HK-2 (cell line): ENCODE data around the gene ACY1.
"Not testable (repeated sequence)": the region's sequence is repeated elsewhere in the genome, so short reads cannot be mapped to it uniquely, and the experiment has no call there.

Experiments
- DNase-seq: peaks from one replicate; pipeline ENCODE4 v3.0.0-alpha.2; 2018; ENCODE audit not compliant: unreplicated experiment

ACY1 gene

DNA sequence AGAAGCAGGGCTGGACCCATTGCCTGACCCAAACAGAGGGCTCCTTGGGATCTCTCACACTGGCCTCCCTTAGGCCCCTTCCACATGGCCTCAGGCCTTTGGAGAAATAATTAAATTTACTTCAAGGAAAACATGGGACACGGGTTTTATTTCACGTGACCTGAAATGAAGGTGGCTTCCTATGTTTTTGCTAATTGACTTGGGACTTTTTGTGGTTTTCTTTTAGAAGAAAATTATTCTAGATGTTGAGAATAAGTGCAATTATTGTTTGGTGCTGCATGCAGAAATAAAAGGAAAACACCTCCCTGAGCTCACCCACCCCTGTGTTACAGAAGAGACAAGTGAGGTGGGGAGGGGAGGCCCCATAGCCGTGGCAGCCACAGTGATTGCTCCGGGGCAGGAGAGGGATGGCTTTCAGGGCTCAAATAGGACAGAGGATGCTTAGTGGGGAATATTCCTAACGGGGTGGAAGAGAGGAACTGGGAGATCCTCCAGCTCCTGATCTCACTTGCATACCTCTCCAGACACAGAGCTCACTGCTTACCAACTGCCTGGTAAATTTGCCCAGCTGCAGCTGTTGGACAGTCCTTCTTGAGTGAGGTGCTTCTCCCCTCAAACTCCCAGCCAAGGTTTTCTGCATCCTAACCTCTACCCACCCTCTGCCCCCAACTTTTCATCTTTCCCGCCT, 41.6 kb downstream of the ACY1 start:
- DNase-seq: no peak

DNA sequence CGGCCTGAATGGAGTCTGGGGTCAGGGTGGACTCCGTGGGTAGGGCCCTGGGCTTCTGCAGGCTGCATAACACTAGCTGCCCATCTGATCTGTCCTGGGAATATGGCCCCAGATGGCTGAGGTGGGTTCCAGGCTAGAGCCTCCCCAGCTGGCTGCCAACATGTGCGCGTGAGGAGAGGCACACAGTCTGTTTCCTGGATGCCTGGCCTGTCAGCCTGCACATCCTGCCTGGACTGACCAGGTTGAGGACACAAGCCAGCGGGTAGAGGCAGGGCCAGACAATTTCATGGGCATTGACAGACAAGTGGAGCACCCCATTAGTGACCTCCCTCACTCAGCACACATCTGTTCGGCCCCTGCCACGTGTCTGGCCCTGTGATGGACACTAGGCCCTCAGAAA, 42.1 kb downstream of the ACY1 start:
- no peak for DNase-seq

DNA sequence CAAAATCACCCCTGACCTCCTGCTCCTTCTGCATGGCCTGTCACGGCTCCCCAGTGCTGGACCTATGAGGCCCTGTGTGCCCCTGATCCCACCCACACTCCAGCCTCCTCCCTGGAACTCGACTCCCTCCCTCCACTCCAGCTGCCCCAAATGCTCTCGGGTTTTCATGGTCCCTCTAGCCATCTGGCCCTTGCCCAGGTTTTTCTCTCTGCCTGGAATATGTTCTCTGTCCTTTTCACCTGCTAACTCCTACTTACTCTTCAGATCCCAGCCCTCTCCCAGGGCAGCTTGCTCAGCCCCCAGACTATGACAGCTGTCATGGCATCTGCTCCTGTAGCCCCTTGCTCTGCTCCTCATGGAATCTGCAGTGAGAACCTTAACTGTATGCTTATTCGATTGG, 42.7 kb downstream of the ACY1 start:
- DNase-seq: no peak

DNA sequence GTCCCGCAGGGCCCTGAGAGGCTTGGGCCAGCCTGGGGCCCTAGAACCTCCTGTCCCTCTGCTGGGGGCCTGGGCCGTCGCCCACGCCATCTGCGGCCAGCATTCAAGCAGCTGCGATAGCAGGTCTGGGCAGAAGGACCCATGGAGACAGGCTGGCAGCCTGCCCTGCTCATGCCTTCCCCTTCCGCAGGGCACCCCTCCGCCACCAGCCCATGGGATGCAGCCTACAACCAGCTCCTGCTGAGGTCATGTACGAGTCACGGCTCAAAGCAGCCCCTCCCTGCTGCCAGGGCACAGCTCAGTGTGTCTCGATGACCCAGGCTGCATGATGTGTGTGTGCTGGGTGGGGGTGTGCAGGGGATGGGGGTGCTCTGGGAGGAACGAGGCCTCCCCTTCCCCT, 45.2 kb downstream of the ACY1 start:
- no peak for DNase-seq

DNA sequence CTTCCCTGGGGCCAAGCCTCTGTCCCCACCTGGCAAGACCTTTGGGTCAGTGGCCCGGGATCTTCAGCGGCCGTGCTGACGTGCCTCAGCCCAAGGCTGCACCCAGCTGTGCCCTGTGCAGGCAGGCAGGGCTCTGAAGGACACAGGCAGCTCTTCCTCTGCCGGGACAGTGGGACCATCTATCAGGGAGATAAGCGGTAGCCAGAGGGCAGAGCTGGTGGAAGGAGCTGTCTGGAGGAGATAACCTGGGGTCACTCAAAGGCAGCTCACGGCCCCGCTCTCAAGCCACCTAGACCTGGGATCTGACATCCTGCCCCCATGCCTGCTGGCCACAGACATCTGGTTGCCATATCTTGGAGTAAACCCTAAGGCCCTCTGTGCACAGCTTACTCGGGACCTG, 45.7 kb downstream of the ACY1 start:
- no peak for DNase-seq

DNA sequence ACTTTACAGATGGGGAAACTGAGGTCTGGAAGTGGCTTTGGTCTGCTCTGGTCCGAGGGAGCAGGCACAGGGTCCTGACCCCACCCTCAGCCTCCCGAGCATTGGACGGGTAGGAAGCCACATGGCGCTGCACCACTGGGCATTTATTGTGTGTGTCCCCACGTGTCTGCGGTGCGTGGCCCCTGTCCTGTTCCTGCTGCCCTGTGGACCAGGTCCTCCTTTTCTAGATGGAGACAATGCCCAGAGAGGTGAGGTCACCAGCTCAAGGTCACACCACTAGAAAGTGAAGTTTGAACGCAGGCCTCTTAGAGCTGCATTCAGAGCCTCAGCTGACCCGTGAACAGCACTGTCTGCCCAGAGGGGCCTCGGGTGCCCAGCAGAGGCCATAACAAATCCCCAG, 46.2 kb downstream of the ACY1 start:
- no peak for DNase-seq

GRCh38 chr3:52030714-52031310, 47.5 kb downstream of the ACY1 start:
- no peak for DNase-seq

DNA sequence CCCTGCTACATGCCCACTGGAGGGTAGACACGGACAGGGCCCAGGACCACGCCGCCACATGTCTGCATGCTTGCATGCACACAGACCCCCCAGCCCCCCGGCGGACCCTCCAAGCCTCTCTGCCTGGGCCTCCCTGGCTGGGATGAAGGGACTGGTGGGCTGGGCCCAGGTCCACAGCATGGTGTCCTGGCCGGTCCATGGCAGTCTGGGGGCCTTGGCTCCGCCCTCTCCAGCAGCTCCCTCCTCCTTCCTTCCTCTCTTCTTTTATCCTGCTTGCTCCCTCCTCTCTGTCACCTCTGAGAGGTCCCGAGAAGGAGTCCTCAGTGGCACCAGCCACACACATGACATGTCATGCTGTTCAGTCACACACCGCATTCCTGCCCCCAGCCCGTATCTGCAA, 48.6 kb downstream of the ACY1 start:
- no peak for DNase-seq

DNA sequence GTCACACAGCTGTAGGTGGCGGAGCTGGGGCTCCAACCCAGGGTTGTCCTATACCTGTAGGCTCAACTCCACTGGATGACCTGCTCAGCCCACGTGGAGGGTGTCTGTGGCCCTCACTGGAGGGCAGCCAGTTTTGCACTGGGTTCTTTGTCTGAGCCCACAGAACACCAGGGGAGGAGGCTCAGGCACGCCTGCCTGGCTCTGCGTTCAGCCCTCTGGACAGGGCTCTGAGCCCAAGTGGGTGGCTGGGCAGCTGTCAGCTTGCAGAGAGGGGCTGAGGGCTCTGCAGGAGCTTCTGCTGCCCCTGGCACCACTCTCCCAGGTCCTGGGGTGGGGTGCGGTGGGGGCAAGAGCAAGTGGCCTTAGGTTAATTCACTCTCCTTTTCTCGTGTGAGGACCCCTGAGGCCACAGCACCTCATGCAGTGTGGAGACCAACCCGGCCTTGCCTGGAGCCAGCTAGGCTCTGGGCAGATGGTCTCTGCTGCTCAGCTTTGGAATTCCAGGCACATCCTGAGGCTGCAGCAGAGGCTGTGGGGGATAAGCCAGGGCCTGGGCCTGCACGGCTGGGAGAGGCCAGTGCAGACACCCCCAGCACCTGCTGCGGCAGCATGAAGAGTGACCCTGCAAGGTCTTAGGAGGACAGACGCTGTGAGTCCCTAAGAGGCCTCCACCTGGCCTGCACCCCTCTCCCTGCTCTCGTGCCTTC, 49.5 kb downstream of the ACY1 start:
- DNase-seq: no peak

GRCh38 chr3:52033748-52034147, 50.4 kb downstream of the ACY1 start:
- DNase-seq: not testable (repeated sequence)

DNA sequence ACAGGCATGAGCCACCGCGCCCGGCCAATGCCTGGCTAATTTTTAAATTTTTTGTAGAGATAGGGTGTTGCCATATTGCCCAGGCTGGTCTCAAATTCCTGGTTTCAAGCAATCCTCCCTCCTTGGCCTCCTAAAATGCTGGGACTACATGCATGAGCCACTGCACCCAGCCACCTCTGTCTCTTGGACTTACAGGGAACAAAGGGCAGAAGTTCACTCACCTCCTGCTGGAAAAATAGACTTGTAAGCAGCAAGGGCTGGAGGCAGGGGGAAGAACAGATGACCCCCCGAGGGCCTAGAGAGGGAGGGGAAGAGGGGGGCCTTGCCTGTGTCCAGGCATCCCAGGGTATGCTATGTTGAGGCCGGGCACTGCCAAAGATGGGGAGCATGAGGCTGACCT, 50.9 kb downstream of the ACY1 start:
- DNase-seq: no peak

GRCh38 chr3:52034651-52035050, 51.3 kb downstream of the ACY1 start:
- no peak for DNase-seq

- DNase-seq: no peak
Measured at GRCh38 chr3:52036222-52036694, 52.9 kb downstream of the ACY1 start.

- DNase-seq: no peak
Measured at GRCh38 chr3:52036829-52037228, 53.5 kb downstream of the ACY1 start.

DNA sequence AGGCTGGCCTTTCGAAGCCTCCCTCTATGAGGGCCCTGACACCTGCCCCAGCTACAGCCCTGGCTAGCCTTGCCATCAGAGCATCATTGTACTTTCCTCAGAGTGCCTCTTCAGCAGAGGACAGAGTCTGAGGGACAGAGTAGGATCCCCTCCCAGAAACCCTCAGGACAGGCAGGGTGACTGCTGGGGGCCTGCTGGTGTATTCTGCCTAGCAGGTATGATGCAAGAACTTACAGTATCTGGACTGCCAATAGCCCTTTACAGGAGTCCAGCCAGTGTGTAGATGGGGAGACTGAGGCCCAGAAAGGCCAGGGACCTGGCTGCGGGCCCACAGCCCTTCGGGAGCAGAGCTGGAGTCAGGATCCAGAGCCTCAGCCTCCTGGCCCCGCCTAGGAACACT, 54.0 kb downstream of the ACY1 start:
- no peak for DNase-seq

DNA sequence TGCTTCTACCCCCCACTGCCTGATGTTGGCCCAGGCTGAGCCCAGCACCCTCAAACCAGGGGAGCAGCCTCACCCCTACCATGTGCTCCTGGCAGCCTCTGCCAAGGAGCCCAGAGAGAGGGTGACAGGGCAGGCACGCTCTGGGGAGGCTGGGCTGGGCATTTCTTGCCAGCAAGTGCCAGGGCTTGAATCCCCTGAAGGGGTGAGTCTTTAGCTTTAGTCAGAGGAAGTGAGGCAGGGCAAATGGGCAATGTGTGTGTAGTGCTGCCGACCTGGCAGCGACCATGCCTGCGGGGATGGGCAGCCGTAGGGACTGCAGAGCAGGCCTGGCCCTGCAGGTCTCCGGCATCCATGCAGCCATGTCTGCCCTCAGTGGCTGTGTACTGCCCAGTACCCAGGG, 54.9 kb downstream of the ACY1 start:
- DNase-seq: no peak
